Subcutaneous adipose tissue (tissue), 4 donors: Measurements from ENCODE around the gene LGALS3BP. TPM values are rescaled to one million over a fixed set of nuclear protein-coding genes. Genes with fewer than 3 reads are reported as not detected.

Source experiments
- CTCF ChIP-seq: fragments of 450-650 bp; IDR thresholded peaks from one replicate; pipeline ENCODE4 v1.5.1; 2016; ENCODE audit warnings: low read depth, mild to moderate bottlenecking, control low read depth, antibody characterized with exemption, moderate library complexity
- total RNA-seq, 4 donors: library from RNA; depleted of rRNA; stranded (reverse); fragments of >200 nt; gene quantifications; one replicate each; pipeline ENCODE4 v1.1.0, GENCODE V29; 2016

LGALS3BP gene
- total RNA-seq, 4 donors from 2014 or later = 237 to 556 (median 448) TPM

GRCh38 chr17:78972507-78973105 lies 7.1 kb downstream of the LGALS3BP start:
- TF ChIP-seq CTCF = no peak

GRCh38 chr17:78971756-78972506 lies 7.8 kb downstream of the LGALS3BP start:
- no peak for TF ChIP-seq CTCF

- TF ChIP-seq CTCF = no peak
Measured at GRCh38 chr17:78970834-78971755, 8.6 kb downstream of the LGALS3BP start.

- TF ChIP-seq CTCF = no peak
Measured at GRCh38 chr17:78969865-78970264, 9.9 kb downstream of the LGALS3BP start.

- TF ChIP-seq CTCF = no peak
Measured at GRCh38 chr17:78967782-78968362, 11.9 kb downstream of the LGALS3BP start.

GRCh38 chr17:78966910-78967600 lies 12.7 kb downstream of the LGALS3BP start:
- no peak for TF ChIP-seq CTCF
